NCI-H146 (cell line): Measurements from ENCODE around the gene BRIP1.
A peak's percentile ranks its signal among the peaks of the same experiment; 100 is the strongest.
"Not testable (repeated sequence)": the region's sequence is repeated elsewhere in the genome, so short reads cannot be mapped to it uniquely, and the experiment has no call there.

ENCODE experiments used
- DNase-seq: peaks from one replicate; lab custom pipeline; 2025; lab: John Stamatoyannopoulos, UW

BRIP1 gene

GRCh38 chr17:61728297-61728836, 135.0 kb downstream of the BRIP1 start:
- DNase-seq = no peak

GRCh38 chr17:61727798-61728197, 135.5 kb downstream of the BRIP1 start:
- not testable (repeated sequence) for DNase-seq

- no peak for DNase-seq
These were observed 136.4 kb downstream of the BRIP1 start for GRCh38 chr17:61726977-61727376.

GRCh38 chr17:61724777-61725176, 138.6 kb downstream of the BRIP1 start:
- DNase-seq = no peak

- no peak for DNase-seq
These were observed 139.4 kb downstream of the BRIP1 start for GRCh38 chr17:61723914-61724313.

- peak; percentile 9 for DNase-seq
These were observed 140.1 kb downstream of the BRIP1 start for GRCh38 chr17:61723183-61723582.

GRCh38 chr17:61722398-61722797, 140.9 kb downstream of the BRIP1 start:
- no peak for DNase-seq

GRCh38 chr17:61720016-61720795, 143.1 kb downstream of the BRIP1 start:
- DNase-seq = no peak

GRCh38 chr17:61719220-61719619, 144.1 kb downstream of the BRIP1 start:
- DNase-seq = not testable (repeated sequence)

GRCh38 chr17:61718022-61718421, 145.3 kb downstream of the BRIP1 start:
- no peak for DNase-seq

GRCh38 chr17:61717352-61717751, 146.0 kb downstream of the BRIP1 start:
- DNase-seq = no peak

- DNase-seq = no peak
These were observed 147.0 kb downstream of the BRIP1 start for GRCh38 chr17:61716225-61716829.

GRCh38 chr17:61715348-61715747, 148.0 kb downstream of the BRIP1 start:
- no peak for DNase-seq

GRCh38 chr17:61714300-61714699, 149.0 kb downstream of the BRIP1 start:
- no peak for DNase-seq

GRCh38 chr17:61713035-61713434, 150.3 kb downstream of the BRIP1 start:
- DNase-seq = no peak

- DNase-seq = no peak
These were observed 152.8 kb downstream of the BRIP1 start for GRCh38 chr17:61710546-61710945.

GRCh38 chr17:61709567-61709966, 153.8 kb downstream of the BRIP1 start:
- DNase-seq = no peak

- no peak for DNase-seq
These were observed 158.3 kb downstream of the BRIP1 start for GRCh38 chr17:61704935-61705449.

- no peak for DNase-seq
These were observed 160.9 kb downstream of the BRIP1 start for GRCh38 chr17:61702450-61702849.

GRCh38 chr17:61701978-61702377, 161.3 kb downstream of the BRIP1 start:
- DNase-seq = no peak

GRCh38 chr17:61701334-61701733, 162.0 kb downstream of the BRIP1 start:
- DNase-seq = no peak

GRCh38 chr17:61700252-61700651, 163.1 kb downstream of the BRIP1 start:
- no peak for DNase-seq

- DNase-seq = no peak
These were observed 163.6 kb downstream of the BRIP1 start for GRCh38 chr17:61699694-61700093.
